ENCODE results near the gene AGRN.
"Not testable (repeated sequence)": the region's sequence is repeated elsewhere in the genome, so short reads cannot be mapped to it uniquely, and the experiment has no call there.

The AGRN gene

DNA sequence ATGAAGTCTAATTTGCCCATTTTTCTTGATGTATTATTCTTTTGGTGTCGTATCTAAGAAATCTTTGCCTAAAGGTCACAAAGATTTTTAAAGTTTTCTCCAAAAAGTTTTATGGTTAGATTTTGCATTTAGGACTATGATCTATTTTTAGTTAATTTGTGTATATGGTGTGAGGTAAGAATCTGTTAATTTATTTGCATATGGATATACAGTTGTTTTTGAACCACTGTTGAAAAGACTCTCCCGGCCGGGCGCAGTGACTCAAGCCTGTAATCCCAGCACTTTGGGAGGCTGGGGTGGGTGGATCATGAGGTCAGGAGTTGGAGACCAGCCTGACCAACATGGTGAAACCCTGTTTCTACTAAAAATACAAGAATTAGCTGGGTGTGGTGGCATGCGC is 31.9 kb upstream of the AGRN start:
- Histone ChIP-seq H3K27me3 (ENCODE audit: control insufficient read depth in 3 of 3, insufficient read depth in 3 of 3, low read depth in 1 of 3, low read length in 3 of 3) (peaks cover 0 to 14% (median 0%) of the 10 kb centered on the region in 3 experiments), H3K9me3 (replicated peaks in 1 of 2; ENCODE audit: control insufficient read depth in 2 of 2, insufficient read depth in 1 of 2, low read depth in 1 of 2, low read length in 2 of 2) (peaks cover 6 to 12% of the 10 kb centered on the region in 2 donors)
- not testable (repeated sequence) for H2BK120ac ChIP-seq (ENCODE audit: low read depth, low read length); H3K4ac ChIP-seq (ENCODE audit: low read length); H2AK5ac ChIP-seq (ENCODE audit: low read depth, low read length); H3K23ac ChIP-seq (ENCODE audit: low read depth, low read length, poor library complexity); H3K4me3 ChIP-seq (ENCODE audit: low read length in 2 of 2); H3K18ac ChIP-seq (ENCODE audit: low read length); H2AFZ ChIP-seq (ENCODE audit: low read length); H2BK12ac ChIP-seq (ENCODE audit: low read length); H3K4me2 ChIP-seq (ENCODE audit: insufficient read depth, low read length, poor library complexity, severe bottlenecking); H3K4me1 ChIP-seq (ENCODE audit: control insufficient read depth in 2 of 2, insufficient read depth in 1 of 2, low read depth in 1 of 2, low read length in 2 of 2); H4K8ac ChIP-seq (ENCODE audit: low read depth, low read length); H3K9ac ChIP-seq (ENCODE audit: low read depth, low read length, poor library complexity); H3K14ac ChIP-seq (ENCODE audit: low read length); DNase-seq (ENCODE audit: low spot score); H2BK5ac ChIP-seq (ENCODE audit: low read length); H2BK15ac ChIP-seq (ENCODE audit: low read length); H3K27ac ChIP-seq (replicated peaks; ENCODE audit: low read length); H4K91ac ChIP-seq (ENCODE audit: low read depth, low read length, poor library complexity); H3K79me1 ChIP-seq (ENCODE audit: low read depth, low read length); H3K36me3 ChIP-seq (replicated peaks in 1 of 2; ENCODE audit: control insufficient read depth in 2 of 2, insufficient read depth in 2 of 2, low read length in 2 of 2)
- WGBS, 2 donors (ENCODE audit: extremely low coverage in 2 of 2, insufficient read length in 2 of 2, insufficient replicate concordance in 1 of 2): no CpG with 5 or more reads among the region's 5 CpGs

DNA sequence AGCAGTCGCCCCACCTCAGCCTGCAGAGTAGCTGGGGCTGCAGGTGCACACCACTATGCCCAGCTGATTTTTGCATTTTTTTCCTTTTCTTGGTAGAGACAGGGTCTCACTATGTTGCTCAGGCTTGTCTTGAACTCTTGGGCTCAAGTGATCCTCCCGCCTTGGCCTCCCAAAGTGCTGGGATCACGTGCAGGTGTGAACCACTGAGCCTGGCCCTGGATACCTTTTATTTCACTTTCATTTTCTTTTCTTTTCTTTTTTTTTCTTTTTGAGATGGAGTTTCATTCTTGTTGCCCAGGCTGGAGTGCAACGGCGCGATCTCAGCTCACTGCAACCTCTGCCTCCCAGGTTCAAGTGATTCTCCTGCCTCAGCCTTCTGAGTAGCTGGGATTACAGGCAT is 28.6 kb upstream of the AGRN start:
- H3K4ac ChIP-seq (ENCODE audit: low read length); H3K23ac ChIP-seq (ENCODE audit: low read depth, low read length, poor library complexity); H3K79me1 ChIP-seq (ENCODE audit: low read depth, low read length); H3K18ac ChIP-seq (ENCODE audit: low read length); H2AFZ ChIP-seq (ENCODE audit: low read length); H2BK12ac ChIP-seq (ENCODE audit: low read length); H3K4me2 ChIP-seq (ENCODE audit: insufficient read depth, low read length, poor library complexity, severe bottlenecking); H2BK120ac ChIP-seq (ENCODE audit: low read depth, low read length); H3K4me3 ChIP-seq (ENCODE audit: low read length in 2 of 2); H3K9ac ChIP-seq (ENCODE audit: low read depth, low read length, poor library complexity); H4K8ac ChIP-seq (ENCODE audit: low read depth, low read length); H2AK5ac ChIP-seq (ENCODE audit: low read depth, low read length); H2BK15ac ChIP-seq (ENCODE audit: low read length); H3K36me3 ChIP-seq (replicated peaks in 1 of 2; ENCODE audit: control insufficient read depth in 2 of 2, insufficient read depth in 2 of 2, low read length in 2 of 2); H3K4me1 ChIP-seq (ENCODE audit: control insufficient read depth in 2 of 2, insufficient read depth in 1 of 2, low read depth in 1 of 2, low read length in 2 of 2); H4K91ac ChIP-seq (ENCODE audit: low read depth, low read length, poor library complexity); DNase-seq (ENCODE audit: low spot score); H3K14ac ChIP-seq (ENCODE audit: low read length); H2BK5ac ChIP-seq (ENCODE audit: low read length); H3K27ac ChIP-seq (replicated peaks; ENCODE audit: low read length); H3K27me3 ChIP-seq (ENCODE audit: control insufficient read depth in 3 of 3, insufficient read depth in 3 of 3, low read depth in 1 of 3, low read length in 3 of 3): not testable (repeated sequence)
- H3K9me3 ChIP-seq (replicated peaks in 1 of 2; ENCODE audit: control insufficient read depth in 2 of 2, insufficient read depth in 1 of 2, low read depth in 1 of 2, low read length in 2 of 2): peaks cover 8 to 14% of the 10 kb centered on the region in 2 donors
- WGBS, 2 donors (ENCODE audit: extremely low coverage in 2 of 2, insufficient read length in 2 of 2, insufficient replicate concordance in 1 of 2): no CpG with 5 or more reads among the region's 6 CpGs

DNA sequence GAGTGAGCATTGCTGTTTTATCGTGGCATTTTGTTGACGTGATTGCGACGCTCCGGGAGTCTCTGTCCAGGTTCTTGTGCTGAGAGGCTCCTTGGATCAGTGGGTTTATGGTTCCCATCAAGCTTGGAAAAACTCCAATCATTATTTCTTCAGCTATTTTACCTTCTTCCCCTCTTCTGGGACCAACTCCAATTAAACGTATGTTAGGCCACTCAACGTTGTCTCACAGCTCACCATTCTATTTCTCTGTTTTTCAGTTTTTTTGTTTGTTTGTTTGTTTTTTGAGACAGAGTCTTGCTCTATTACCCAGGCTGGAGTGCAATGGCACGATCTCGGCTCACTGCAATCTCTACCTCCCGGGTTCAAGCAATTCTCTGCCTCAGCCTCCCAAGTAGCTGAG is 28.0 kb upstream of the AGRN start:
- Histone ChIP-seq H2AK5ac (ENCODE audit: low read depth, low read length) (no peak overlapping the region), H3K4me3 (ENCODE audit: low read length in 2 of 2) (no peak overlapping the region), H2BK15ac (ENCODE audit: low read length) (no peak overlapping the region), H2BK12ac (ENCODE audit: low read length) (no peak overlapping the region), H3K14ac (ENCODE audit: low read length) (no peak overlapping the region), H3K9me3 (replicated peaks in 1 of 2; ENCODE audit: control insufficient read depth in 2 of 2, insufficient read depth in 1 of 2, low read depth in 1 of 2, low read length in 2 of 2) (peaks cover 8 to 14% of the 10 kb centered on the region in 2 donors), H3K4me2 (ENCODE audit: insufficient read depth, low read length, poor library complexity, severe bottlenecking) (no peak overlapping the region), H3K36me3 (replicated peaks in 1 of 2; ENCODE audit: control insufficient read depth in 2 of 2, insufficient read depth in 2 of 2, low read length in 2 of 2) (no peaks in the 10 kb centered on the region), H3K23ac (ENCODE audit: low read depth, low read length, poor library complexity) (no peak overlapping the region), H3K4me1 (ENCODE audit: control insufficient read depth in 2 of 2, insufficient read depth in 1 of 2, low read depth in 1 of 2, low read length in 2 of 2) (peaks cover 3 to 4% of the 10 kb centered on the region in 2 donors), H2AFZ (ENCODE audit: low read length) (no peak overlapping the region), H4K8ac (ENCODE audit: low read depth, low read length) (no peak overlapping the region), H3K79me1 (ENCODE audit: low read depth, low read length) (no peaks in the 10 kb centered on the region), H2BK5ac (ENCODE audit: low read length) (no peak overlapping the region), H3K4ac (ENCODE audit: low read length) (no peak overlapping the region), H2BK120ac (ENCODE audit: low read depth, low read length) (no peak overlapping the region), H3K27ac (replicated peaks; ENCODE audit: low read length) (no peak overlapping the region), H3K27me3 (ENCODE audit: control insufficient read depth in 3 of 3, insufficient read depth in 3 of 3, low read depth in 1 of 3, low read length in 3 of 3) (no peaks in the 10 kb centered on the region), H4K91ac (ENCODE audit: low read depth, low read length, poor library complexity) (no peak overlapping the region), H3K18ac (ENCODE audit: low read length) (no peak overlapping the region), H3K9ac (ENCODE audit: low read depth, low read length, poor library complexity) (no peak overlapping the region)
- DNase-seq (ENCODE audit: low spot score): no peak
- no CpG with 5 or more reads among the region's 10 CpGs for WGBS, 2 donors (ENCODE audit: extremely low coverage in 2 of 2, insufficient read length in 2 of 2, insufficient replicate concordance in 1 of 2)

DNA sequence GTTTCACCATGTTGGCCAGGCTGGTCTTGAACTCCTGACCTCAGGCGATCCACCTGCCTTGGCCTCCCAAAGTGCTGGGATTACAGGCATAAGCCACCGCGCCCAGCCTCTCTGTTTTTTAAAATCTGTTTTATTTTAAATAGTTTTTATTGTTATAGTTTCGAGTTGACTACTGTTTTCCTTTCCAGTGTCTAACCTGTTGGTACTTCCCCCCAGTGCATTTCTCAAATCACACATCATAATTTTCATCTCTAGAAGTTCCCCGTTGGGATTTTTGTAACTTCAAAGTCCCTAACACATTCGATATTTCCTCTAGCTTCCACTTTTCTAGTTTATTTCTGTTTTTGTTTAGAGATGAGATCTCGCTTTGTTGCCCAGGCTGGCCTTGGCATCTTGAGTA is 27.6 kb upstream of the AGRN start:
- no peaks in the 10 kb centered on the region for H3K36me3 ChIP-seq (replicated peaks in 1 of 2; ENCODE audit: control insufficient read depth in 2 of 2, insufficient read depth in 2 of 2, low read length in 2 of 2)
- no peak overlapping the region for H3K4ac ChIP-seq (ENCODE audit: low read length)
- DNase-seq (ENCODE audit: low spot score): no peak
- peaks cover 0 to under 1% (median 0%) of the 10 kb centered on the region in 3 experiments for H3K27me3 ChIP-seq (ENCODE audit: control insufficient read depth in 3 of 3, insufficient read depth in 3 of 3, low read depth in 1 of 3, low read length in 3 of 3)
- H3K4me1 ChIP-seq (ENCODE audit: control insufficient read depth in 2 of 2, insufficient read depth in 1 of 2, low read depth in 1 of 2, low read length in 2 of 2): peaks cover 8 to 9% of the 10 kb centered on the region in 2 donors
- no peak overlapping the region for H3K4me2 ChIP-seq (ENCODE audit: insufficient read depth, low read length, poor library complexity, severe bottlenecking)
- no peak overlapping the region for H3K27ac ChIP-seq (replicated peaks; ENCODE audit: low read length)
- H3K9ac ChIP-seq (ENCODE audit: low read depth, low read length, poor library complexity): no peak overlapping the region
- H3K4me3 ChIP-seq (ENCODE audit: low read length in 2 of 2): no peak overlapping the region
- no peak overlapping the region for H2BK12ac ChIP-seq (ENCODE audit: low read length)
- no peak overlapping the region for H2AK5ac ChIP-seq (ENCODE audit: low read depth, low read length)
- H2AFZ ChIP-seq (ENCODE audit: low read length): no peak overlapping the region
- H3K18ac ChIP-seq (ENCODE audit: low read length): no peak overlapping the region
- H2BK120ac ChIP-seq (ENCODE audit: low read depth, low read length): no peak overlapping the region
- no peak overlapping the region for H2BK5ac ChIP-seq (ENCODE audit: low read length)
- H3K23ac ChIP-seq (ENCODE audit: low read depth, low read length, poor library complexity): no peak overlapping the region
- H4K91ac ChIP-seq (ENCODE audit: low read depth, low read length, poor library complexity): no peak overlapping the region
- WGBS, 2 donors (ENCODE audit: extremely low coverage in 2 of 2, insufficient read length in 2 of 2, insufficient replicate concordance in 1 of 2): no CpG with 5 or more reads among the region's 7 CpGs
- no peak overlapping the region for H4K8ac ChIP-seq (ENCODE audit: low read depth, low read length)
- no peak overlapping the region for H2BK15ac ChIP-seq (ENCODE audit: low read length)
- peaks cover 8 to 14% of the 10 kb centered on the region in 2 donors for H3K9me3 ChIP-seq (replicated peaks in 1 of 2; ENCODE audit: control insufficient read depth in 2 of 2, insufficient read depth in 1 of 2, low read depth in 1 of 2, low read length in 2 of 2)
- peaks cover 3% of the 10 kb centered on the region for H3K79me1 ChIP-seq (ENCODE audit: low read depth, low read length)
- no peak overlapping the region for H3K14ac ChIP-seq (ENCODE audit: low read length)

Measured in neuronal stem cell (in vitro differentiated cells).